ENCODE results near the gene NXF1. TPM values are rescaled to one million over a fixed set of nuclear protein-coding genes. Genes with fewer than 3 reads are reported as not detected.
A peak's percentile ranks its signal among the peaks of the same experiment; 100 is the strongest.

NXF1 gene
- total and polyA plus RNA-seq, 2 of the 13 experiments (the other 11 are each of a cell fraction or from before 2014, with no cell fraction given): 30.4 to 30.9 TPM

DNA sequence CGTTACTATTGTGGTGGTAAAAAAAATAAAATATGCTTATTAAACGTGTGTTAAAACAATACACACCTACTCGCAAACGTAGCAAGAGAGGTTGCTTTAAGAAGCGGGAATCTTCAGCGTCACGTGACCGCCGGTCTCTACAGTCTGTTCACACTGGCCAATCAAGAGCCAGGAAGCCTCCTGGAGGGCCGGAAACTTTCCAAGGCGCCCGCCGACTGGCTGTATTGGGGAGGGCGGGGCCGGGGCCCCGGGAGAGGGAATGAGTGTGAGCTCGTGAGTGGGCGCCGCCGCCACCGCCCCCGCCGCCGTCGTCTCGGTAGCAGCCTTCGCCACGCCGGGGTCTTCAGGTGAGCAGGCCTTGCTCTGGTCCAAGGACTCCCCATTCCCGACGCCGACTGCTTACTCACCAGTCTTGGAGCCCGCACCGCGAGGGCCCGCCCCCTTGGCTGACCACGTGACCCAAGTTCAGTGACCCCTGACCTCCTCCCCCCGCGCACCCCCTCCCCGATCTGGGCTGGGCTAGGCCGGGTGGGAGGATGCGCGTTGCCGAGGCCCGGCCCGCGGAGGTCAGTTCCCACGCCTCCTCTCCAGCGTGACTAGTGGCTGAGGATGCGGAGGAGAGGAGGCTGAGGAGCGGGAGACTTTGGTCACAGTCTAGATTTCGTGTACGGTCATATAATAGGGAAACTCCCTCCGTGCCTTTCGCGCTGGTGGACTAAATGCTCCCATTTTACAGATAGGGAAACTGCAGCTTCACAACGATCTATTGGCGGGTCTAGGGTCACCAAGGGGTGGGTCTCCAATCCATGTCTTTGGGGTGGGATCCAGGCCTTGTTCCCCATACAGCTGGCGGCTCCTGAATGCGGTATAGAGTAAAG lies 33.9 kb downstream of the NXF1 start, which contains the start of gene TAF6L (continued):
- no peak for TF ChIP-seq FOXC1 (CRISPR knock-in tag; IDR thresholded peaks at IDR 0.05; ENCODE audit: borderline replicate concordance)
- TF ChIP-seq GMEB1 (CRISPR knock-in tag; IDR thresholded peaks at IDR 0.05; ENCODE audit: borderline replicate concordance): no peak; the same call in 1 of the 2 replicates
- no peak for TF ChIP-seq ZNF136 (CRISPR knock-in tag; IDR thresholded peaks at IDR 0.05; ENCODE audit: low read depth)
- TF ChIP-seq TCF7L2 (IDR thresholded peaks at IDR 0.05; ENCODE audit: low read depth, low read length): no peak
- no peak for TF ChIP-seq ZNF746 (CRISPR knock-in tag; IDR thresholded peaks at IDR 0.05)
- no peak for TF ChIP-seq SNRNP70 (IDR thresholded peaks at IDR 0.05; ENCODE audit: low read depth, low read length)
- TF ChIP-seq, protein P1, sequence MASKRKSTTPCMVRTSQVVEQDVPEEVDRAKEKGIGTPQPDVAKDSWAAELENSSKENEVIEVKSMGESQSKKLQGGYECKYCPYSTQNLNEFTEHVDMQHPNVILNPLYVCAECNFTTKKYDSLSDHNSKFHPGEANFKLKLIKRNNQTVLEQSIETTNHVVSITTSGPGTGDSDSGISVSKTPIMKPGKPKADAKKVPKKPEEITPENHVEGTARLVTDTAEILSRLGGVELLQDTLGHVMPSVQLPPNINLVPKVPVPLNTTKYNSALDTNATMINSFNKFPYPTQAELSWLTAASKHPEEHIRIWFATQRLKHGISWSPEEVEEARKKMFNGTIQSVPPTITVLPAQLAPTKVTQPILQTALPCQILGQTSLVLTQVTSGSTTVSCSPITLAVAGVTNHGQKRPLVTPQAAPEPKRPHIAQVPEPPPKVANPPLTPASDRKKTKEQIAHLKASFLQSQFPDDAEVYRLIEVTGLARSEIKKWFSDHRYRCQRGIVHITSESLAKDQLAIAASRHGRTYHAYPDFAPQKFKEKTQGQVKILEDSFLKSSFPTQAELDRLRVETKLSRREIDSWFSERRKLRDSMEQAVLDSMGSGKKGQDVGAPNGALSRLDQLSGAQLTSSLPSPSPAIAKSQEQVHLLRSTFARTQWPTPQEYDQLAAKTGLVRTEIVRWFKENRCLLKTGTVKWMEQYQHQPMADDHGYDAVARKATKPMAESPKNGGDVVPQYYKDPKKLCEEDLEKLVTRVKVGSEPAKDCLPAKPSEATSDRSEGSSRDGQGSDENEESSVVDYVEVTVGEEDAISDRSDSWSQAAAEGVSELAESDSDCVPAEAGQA (IDR thresholded peaks at IDR 0.05; ENCODE audit: low read depth): no peak
- TF ChIP-seq, protein P1 (CRISPR knock-in tag; IDR thresholded peaks at IDR 0.05; ENCODE audit: borderline replicate concordance): no peak
- TF ChIP-seq ZFP37 (CRISPR knock-in tag; IDR thresholded peaks at IDR 0.05; ENCODE audit: borderline replicate concordance): no peak
- peak; percentile 83; the same call in 1 of the 2 replicates for TF ChIP-seq ZNF839 (CRISPR knock-in tag; IDR thresholded peaks at IDR 0.05; ENCODE audit: borderline replicate concordance)
- no peak for TF ChIP-seq ZNF101 (CRISPR knock-in tag; IDR thresholded peaks at IDR 0.05; ENCODE audit: borderline replicate concordance, low read depth)
- no peak for TF ChIP-seq ZSCAN30 (CRISPR knock-in tag; IDR thresholded peaks at IDR 0.05)
- TF ChIP-seq RBM39 (IDR thresholded peaks at IDR 0.05; ENCODE audit: low read depth, low read length, poor library complexity, severe bottlenecking): peak; percentile 72
- TF ChIP-seq, protein P2, sequence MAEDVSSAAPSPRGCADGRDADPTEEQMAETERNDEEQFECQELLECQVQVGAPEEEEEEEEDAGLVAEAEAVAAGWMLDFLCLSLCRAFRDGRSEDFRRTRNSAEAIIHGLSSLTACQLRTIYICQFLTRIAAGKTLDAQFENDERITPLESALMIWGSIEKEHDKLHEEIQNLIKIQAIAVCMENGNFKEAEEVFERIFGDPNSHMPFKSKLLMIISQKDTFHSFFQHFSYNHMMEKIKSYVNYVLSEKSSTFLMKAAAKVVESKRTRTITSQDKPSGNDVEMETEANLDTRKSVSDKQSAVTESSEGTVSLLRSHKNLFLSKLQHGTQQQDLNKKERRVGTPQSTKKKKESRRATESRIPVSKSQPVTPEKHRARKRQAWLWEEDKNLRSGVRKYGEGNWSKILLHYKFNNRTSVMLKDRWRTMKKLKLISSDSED (CRISPR knock-in tag; IDR thresholded peaks at IDR 0.05): no peak
- peak; percentile 71; the same call in 1 of the 2 replicates for TF ChIP-seq MXD4 (CRISPR knock-in tag; IDR thresholded peaks at IDR 0.05)
- TF ChIP-seq NFYC (CRISPR knock-in tag; IDR thresholded peaks at IDR 0.05): peak; percentile 86
- no peak for TF ChIP-seq ELF3 (CRISPR knock-in tag; IDR thresholded peaks at IDR 0.05)
- 0 out of 2 replicates have a peak, but pooled peaks have one; percentile 63 for TF ChIP-seq EED (CRISPR knock-in tag; IDR thresholded peaks at IDR 0.05)
- TF ChIP-seq REL (CRISPR knock-in tag; conservative IDR thresholded peaks at IDR 0.05): 0 out of 2 replicates have a peak, but pooled peaks have one; percentile 42
- TF ChIP-seq RARG (CRISPR knock-in tag; IDR thresholded peaks at IDR 0.05; ENCODE audit: low read depth): no peak
- peak; percentile 47; the same call in 1 of the 2 replicates for TF ChIP-seq ZNF547 (CRISPR knock-in tag; IDR thresholded peaks at IDR 0.05)
